Measurements from ENCODE around the gene RBMS2. TPM values are rescaled to one million over a fixed set of nuclear protein-coding genes. Genes with fewer than 3 reads are reported as not detected.
A peak's percentile ranks its signal among the peaks of the same experiment; 100 is the strongest.

RBMS2 gene
- total and polyA plus RNA-seq, 9 donors, result 14.4 to 56.9 (median 36.6) TPM

- TF ChIP-seq CTCF (IDR thresholded peaks at IDR 0.05) (peak; percentile 59 to 68 (median 61)), EP300 (IDR thresholded peaks at IDR 0.05) (peak; percentile 10), POLR2A (IDR thresholded peaks at IDR 0.05) (no peak)
- no peaks in the 10 kb centered on the region for H3K36me3 ChIP-seq
- intact Hi-C loops (cut with DNase I), result loop anchor here in 2 of 4 donors (5.0 to 10.0 kb wide), 2 partner anchors 50 to 902 kb away; partner anchors contain the start of gene PTGES3 (in 2 of the 2)
- peak overlapping the region; percentile 90 for H3K27ac ChIP-seq
- peak overlapping the region; percentile 64 for H3K4me3 ChIP-seq
- whole genome bisulfite sequencing, 3 donors, result 0 to 1% (median 1%) methylated on average over 12 of the region's 12 CpGs
- no peaks in the 10 kb centered on the region for H3K9me3 ChIP-seq
- no peaks in the 10 kb centered on the region for H3K27me3 ChIP-seq
- H3K4me1 ChIP-seq (ENCODE audit: insufficient read depth), result peaks cover 14% of the 10 kb centered on the region
- DNase-seq, result peak; percentile 100
These were observed 115.3 kb downstream of the RBMS2 start for GRCh38 chr12:56636675-56637540.

GRCh38 chr12:56637621-56638020 lies 116.0 kb downstream of the RBMS2 start:
- H3K27me3 ChIP-seq, result no peaks in the 10 kb centered on the region
- no peak for TF ChIP-seq POLR2A (IDR thresholded peaks at IDR 0.05)
- no peak for TF ChIP-seq CTCF (IDR thresholded peaks at IDR 0.05)
- TF ChIP-seq EP300 (IDR thresholded peaks at IDR 0.05), result no peak
- H3K36me3 ChIP-seq, result no peaks in the 10 kb centered on the region
- intact Hi-C loops (cut with DNase I), result loop anchor here in 2 of 4 donors (5.0 to 10.0 kb wide), 2 partner anchors 50 to 903 kb away; partner anchors contain the start of gene PTGES3 (in 2 of the 2)
- H3K4me3 ChIP-seq, result no peak overlapping the region
- peaks cover 12% of the 10 kb centered on the region for H3K4me1 ChIP-seq (ENCODE audit: insufficient read depth)
- WGBS, 3 donors, result 52 to 57% (median 57%) methylated on average over 2 of the region's 2 CpGs
- peak overlapping the region in 1 of 2 donors; percentile 35 for H3K27ac ChIP-seq
- H3K9me3 ChIP-seq, result no peaks in the 10 kb centered on the region
- DNase-seq, result no peak

GRCh38 chr12:56641219-56641618 lies 119.6 kb downstream of the RBMS2 start:
- Histone ChIP-seq H3K4me1 (ENCODE audit: insufficient read depth) (peaks cover 3% of the 10 kb centered on the region), H3K27ac (no peak overlapping the region), H3K36me3 (no peaks in the 10 kb centered on the region), H3K9me3 (no peaks in the 10 kb centered on the region), H3K27me3 (no peaks in the 10 kb centered on the region), H3K4me3 (no peak overlapping the region)
- 77 to 81% (median 78%) methylated on average over 6 of the region's 6 CpGs for WGBS, 3 donors
- no peak for DNase-seq
- TF ChIP-seq POLR2A (IDR thresholded peaks at IDR 0.05), result no peak
- no peak for TF ChIP-seq CTCF (IDR thresholded peaks at IDR 0.05)
- intact Hi-C loops (cut with DNase I), result no loop called here

- 29 to 45% (median 34%) methylated on average over 4 of the region's 4 CpGs for WGBS, 3 donors
- Histone ChIP-seq H3K4me1 (ENCODE audit: insufficient read depth) (peaks cover 4% of the 10 kb centered on the region), H3K9me3 (no peaks in the 10 kb centered on the region), H3K36me3 (no peaks in the 10 kb centered on the region), H3K27ac (peak overlapping the region in 1 of 2 donors; percentile 86), H3K27me3 (no peaks in the 10 kb centered on the region), H3K4me3 (peak overlapping the region; percentile 97)
- intact Hi-C loops (cut with DNase I), result loop anchor here in 1 of 4 donors (2.0 kb wide), 1 partner anchor 80 kb away; the partner anchor contains the start of gene NACA
- DNase-seq, result no peak
- TF ChIP-seq CTCF (IDR thresholded peaks at IDR 0.05) (no peak), EP300 (IDR thresholded peaks at IDR 0.05) (no peak), POLR2A (IDR thresholded peaks at IDR 0.05) (no peak)
These were observed 123.0 kb downstream of the RBMS2 start for GRCh38 chr12:56644654-56645053.
